HepG2 (cell line): ENCODE data around the gene SPTAN1. TPM values are rescaled to one million over a fixed set of nuclear protein-coding genes. Genes with fewer than 3 reads are reported as not detected.

Experiments used
- ATAC-seq: fragments of 200-7000 bp; cut with Tn5 transposase; 3 replicates; pipeline ENCODE4 v1.9.1; 2020; ENCODE audit warnings: mild to moderate bottlenecking, moderate library complexity
- BruUV-seq: library from RNA; stranded (reverse); fragments of 400-500 nt; replicated peaks from 2 replicates; lab custom pipeline; 2021; lab: Mats Ljungman, UMichigan
- CTCF ChIA-PET: fragments of 300-600 bp; formaldehyde crosslinking; extraction: SDS; loops from one replicate; lab custom pipeline; 2021; ENCODE audit warnings: low total read pairs, inconsistent platforms, low intra/inter-chr PET ratio; lab: Yijun Ruan, JAX
- POLR2A ChIA-PET: fragments of 350-600 bp; sonication (Branson Sonifier 250); formaldehyde crosslinking; loops from one replicate; lab custom pipeline; 2020; ENCODE audit warnings: antibody characterized with exemption, inconsistent platforms; lab: Yijun Ruan, JAX
- DNase-seq: peaks from one replicate; pipeline ENCODE4 v3.0.0-alpha.2; 2015; ENCODE audit warnings: low spot score
- FAIRE-seq: peaks from 3 replicates; lab custom pipeline; 2011; peaks lifted over from hg19 to GRCh38; lab: Jason Lieb, UNC
- H2AFZ ChIP-seq: one replicate; pipeline ENCODE4 v1.6.1; 2011; ENCODE audit warnings: low read length, inconsistent platforms
- H3K27ac ChIP-seq: fragments of 300-600 bp; 3 replicates; pipeline ENCODE4 v1.8.0; 2011; ENCODE audit warnings: mixed run types, mild to moderate bottlenecking, mixed read lengths, low read length, inconsistent platforms; ENCODE audit not compliant: insufficient read depth; ENCODE audit errors: extremely low read length
- H3K27me3 ChIP-seq, 2 experiments: fragments of 200-600 bp in 1 of 2; 2 replicates in 1 of 2; 3 replicates in 1 of 2; pipeline versions ENCODE4 v1.6.0 to v1.8.0; 2011; ENCODE audit warnings: low read length in 2 of 2, mild to moderate bottlenecking in 2 of 2, moderate library complexity in 2 of 2, inconsistent platforms in 1 of 2; ENCODE audit not compliant: insufficient read depth in 2 of 2, control insufficient read depth in 1 of 2
- H3K36me3 ChIP-seq, 2 experiments: fragments of 200-600 bp in 1 of 2; replicated peaks in 1 of 2; 2 replicates in 1 of 2; 3 replicates in 1 of 2; pipeline versions ENCODE4 v1.5.1 to v1.8.0; 2011; ENCODE audit warnings: low read length in 2 of 2, inconsistent platforms in 1 of 2; ENCODE audit not compliant: insufficient read depth in 2 of 2, control insufficient read depth in 1 of 2
- H3K4me1 ChIP-seq: 2 replicates; pipeline ENCODE4 v1.5.1; 2012; ENCODE audit warnings: low read length, inconsistent platforms; ENCODE audit not compliant: insufficient read depth
- H3K4me2 ChIP-seq: 2 replicates; pipeline ENCODE4 v1.6.0; 2011; ENCODE audit warnings: low read depth, low read length, inconsistent platforms
- H3K4me3 ChIP-seq, 3 experiments: fragments of 200-600 bp in 1 of 3; sonication (generic), shearing (Covaris generic) in 1 of 3; replicated peaks in 1 of 3; 2 replicates each; pipeline ENCODE4 v1.5.1; 2011 to 2016; ENCODE audit warnings: low read length in 3 of 3, inconsistent platforms in 2 of 3, low read depth in 2 of 3, mild to moderate bottlenecking in 2 of 3, control low read depth in 1 of 3, mixed read lengths in 1 of 3; ENCODE audit not compliant: insufficient read depth in 1 of 3
- H3K79me2 ChIP-seq: one replicate; pipeline ENCODE4 v1.6.1; 2011; ENCODE audit warnings: low read length, inconsistent platforms; ENCODE audit not compliant: insufficient read depth
- H3K9ac ChIP-seq: 2 replicates; pipeline ENCODE4 v1.6.0; 2011; ENCODE audit warnings: mild to moderate bottlenecking, low read depth, low read length, inconsistent platforms; ENCODE audit not compliant: insufficient read depth
- H3K9me3 ChIP-seq: 2 replicates; pipeline ENCODE4 v1.5.1; 2012; ENCODE audit warnings: mild to moderate bottlenecking, low read length
- H4K20me1 ChIP-seq: 2 replicates; pipeline ENCODE4 v1.6.0; 2011; ENCODE audit warnings: inconsistent platforms, mild to moderate bottlenecking, low read length, moderate library complexity; ENCODE audit not compliant: insufficient read depth
- CREB3 ChIP-seq: sonication (generic); formaldehyde crosslinking; IDR thresholded peaks from 2 replicates; pipeline ENCODE4 v1.5.0; 2020; ENCODE audit warnings: missing genetic modification reagents
- NFE2L2 ChIP-seq: fragments of 150-350 bp; IDR thresholded peaks from 2 replicates; pipeline ENCODE4 v1.6.1; 2014; ENCODE audit warnings: low read length
- PHF8 ChIP-seq: sonication (generic); formaldehyde crosslinking; IDR thresholded peaks from 2 replicates; pipeline ENCODE4 v1.5.0; 2020; ENCODE audit warnings: missing genetic modification reagents
- RXRA ChIP-seq: sonication (generic); formaldehyde crosslinking; IDR thresholded peaks from 2 replicates; pipeline ENCODE4 v1.5.1; 2020; ENCODE audit warnings: missing genetic modification reagents
- ZNF672 ChIP-seq: sonication (generic); formaldehyde crosslinking; IDR thresholded peaks from 2 replicates; pipeline ENCODE4 v1.8.1; 2022; ENCODE audit warnings: missing genetic modification reagents
- ZSCAN30 ChIP-seq: sonication (generic); formaldehyde crosslinking; IDR thresholded peaks from 2 replicates; pipeline ENCODE4 v1.5.0; 2020; ENCODE audit warnings: mild to moderate bottlenecking, missing genetic modification reagents
- ZSCAN9 ChIP-seq: IDR thresholded peaks from 2 replicates; pipeline ENCODE4 v1.6.1; 2016; ENCODE audit warnings: borderline replicate concordance
- WGBS: methylation state at CpG from one replicate; pipeline ENCODE4 v1.1.6; 2017; ENCODE audit warnings: low lambda C conversion rate; 5-methylcytosine and 5-hydroxymethylcytosine counted together
- in situ Hi-C: cut with HindIII; loops from 2 replicates; pipeline ENCODE4 v1.10.0; 2017; ENCODE audit warnings: low pct_unique_long_range_greater_than_20kb; ENCODE audit not compliant: extremely low pct_ligation_motif_present
- intact Hi-C: fragments of 100-400 bp; cut with micrococcal nuclease; formaldehyde crosslinking; loops from one replicate; pipeline ENCODE4 v1.10.0; 2022; ENCODE audit not compliant: unreplicated experiment
- polyA plus RNA-seq, 8 experiments: library from polyadenylated mRNA; depleted of rRNA in 3 of 8; stranded (reverse) in 7 of 8; unstranded in 1 of 8; fragments of >200 nt; fragmentation: Illumina TruSeq in 4 of 8; extraction: Trizol in 4 of 8; gene quantifications; 2 replicates each; pipeline versions ENCODE4 v1.2.1 to v1.2.3, GENCODE V29; 2011 to 2016; ENCODE audit warnings: low read depth in 4 of 8, missing spikeins in 1 of 8, mixed read lengths in 1 of 8; ENCODE audit not compliant: insufficient read depth in 1 of 8
- total RNA-seq, 5 experiments: library from RNA; depleted of rRNA; stranded (reverse); fragments of >200 nt; fragmentation: Illumina TruSeq; extraction: Trizol; gene quantifications; 2 replicates each; pipeline ENCODE4 v1.2.3, GENCODE V29; 2016; ENCODE audit warnings: low read depth in 1 of 5

SPTAN1 gene
- total and polyA plus RNA-seq, 2 of the 13 experiments (the other 11 are each of a cell fraction or from before 2014, with no cell fraction given) = 106 to 111 TPM

- POLR2A ChIA-PET = no interaction called here
- Histone ChIP-seq H3K79me2 (no peaks in the 10 kb centered on the region), H3K4me2 (no peak overlapping the region), H3K4me1 (no peaks in the 10 kb centered on the region), H3K27me3 (no peaks in the 10 kb centered on the region), H3K9ac (no peak overlapping the region), H3K36me3 (peaks cover 4 to 16% of the 10 kb centered on the region in 2 experiments), H3K4me3 (no peak overlapping the region), H2AFZ (no peak overlapping the region), H3K27ac (no peak overlapping the region), H4K20me1 (no peaks in the 10 kb centered on the region), H3K9me3 (no peaks in the 10 kb centered on the region)
- in situ Hi-C loops = no loop called here
- ATAC-seq (no peak), FAIRE-seq (no peak), DNase-seq (no peak)
- BruUV-seq = no TSS peak
- no peak for TF ChIP-seq ZSCAN9 (CRISPR knock-in tag)
- no peak for TF ChIP-seq NFE2L2
- 98% methylated on average over 9 of the region's 9 CpGs for WGBS
- CTCF ChIA-PET = no interaction called here
- intact Hi-C loops = no loop called here
Measured at GRCh38 chr9:128512820-128513219, 39.6 kb upstream of the SPTAN1 start.

- Histone ChIP-seq H3K9ac (no peak overlapping the region), H3K9me3 (no peaks in the 10 kb centered on the region), H3K27ac (no peak overlapping the region), H3K4me3 (no peak overlapping the region), H3K4me1 (no peaks in the 10 kb centered on the region), H3K27me3 (no peaks in the 10 kb centered on the region), H4K20me1 (no peaks in the 10 kb centered on the region), H3K79me2 (no peaks in the 10 kb centered on the region), H2AFZ (no peak overlapping the region), H3K4me2 (no peak overlapping the region), H3K36me3 (peaks cover 8 to 26% of the 10 kb centered on the region in 2 experiments; a peak in 4 of 5 replicates)
- in situ Hi-C loops = no loop called here
- WGBS = 99% methylated on average over 6 of the region's 6 CpGs
- ChIA-PET POLR2A (interaction anchor here (1.1 kb wide), 1 partner anchor 30 kb away, joined by 4 read pairs; no protein-coding TSS in a partner anchor), CTCF (no interaction called here)
- ATAC-seq (no peak), FAIRE-seq (no peak), DNase-seq (no peak)
- TF ChIP-seq RXRA (CRISPR knock-in tag) = no peak
- no peak for TF ChIP-seq ZNF672 (CRISPR knock-in tag)
- no peak for TF ChIP-seq CREB3 (CRISPR knock-in tag)
- TF ChIP-seq ZSCAN30 (CRISPR knock-in tag) = no peak
- TF ChIP-seq PHF8 (CRISPR knock-in tag) = no peak
- no TSS peak for BruUV-seq
- intact Hi-C loops = no loop called here
Measured at GRCh38 chr9:128521956-128522355, 30.4 kb upstream of the SPTAN1 start.
